HCT116 (cell line): ENCODE data around the gene GNG7.

ENCODE experiments used
- POLR2A ChIP-seq: IDR thresholded peaks from 2 replicates; pipeline ENCODE4 v1.7.0; 2011; ENCODE audit warnings: borderline replicate concordance; ENCODE audit not compliant: insufficient read depth, insufficient read length; ENCODE audit errors: extremely low read depth
- POLR2AphosphoS5 ChIP-seq: IDR thresholded peaks from 2 replicates; pipeline ENCODE4 v1.6.1; 2011; ENCODE audit warnings: mild to moderate bottlenecking, low read depth, low read length, moderate library complexity

DNA sequence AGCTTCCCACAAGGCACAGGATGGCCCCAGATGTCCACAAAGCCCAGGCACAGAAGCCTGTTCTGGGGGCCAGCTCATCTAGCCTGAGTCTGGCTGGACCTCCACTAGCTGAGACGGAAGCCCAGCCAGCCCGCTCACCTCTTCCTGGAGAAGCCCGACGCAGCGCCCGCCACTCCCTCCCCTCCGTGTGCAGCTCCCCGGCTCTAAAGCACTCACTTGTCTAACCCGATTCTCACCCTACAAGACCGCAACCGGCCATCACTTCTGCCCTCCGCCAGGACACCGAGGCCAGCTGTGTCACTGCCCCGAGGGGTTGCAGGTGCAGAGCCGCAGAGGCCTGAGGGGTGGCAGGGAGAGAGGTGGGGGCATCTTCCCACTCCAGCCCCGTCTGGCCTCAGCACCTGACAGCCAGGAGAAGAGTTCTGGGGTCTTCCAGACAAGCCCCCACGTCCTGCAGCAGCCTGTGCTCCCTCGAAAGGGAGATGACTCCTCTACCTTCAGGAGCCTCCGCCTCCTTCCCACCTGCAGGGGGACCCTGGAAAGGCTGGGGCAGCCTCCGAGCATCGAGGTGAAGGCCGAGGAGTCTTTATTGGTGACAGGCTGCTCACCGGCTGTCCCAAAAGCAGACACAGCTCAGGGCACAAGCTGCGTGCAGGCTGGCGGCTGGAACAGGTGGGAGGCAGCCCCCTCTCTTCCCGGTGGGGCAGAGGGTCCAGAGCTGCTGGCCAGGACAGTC lies 24.6 kb upstream of the GNG7 start:
- TF ChIP-seq POLR2A (no peak), POLR2AphosphoS5 (no peak)
